ENCODE data around the gene COLGALT1. TPM values are rescaled to one million over a fixed set of nuclear protein-coding genes. Genes with fewer than 3 reads are reported as not detected.
A peak's percentile ranks its signal among the peaks of the same experiment; 100 is the strongest.

Gene COLGALT1
- total RNA-seq, 1 experiment from 2014 or later, result 79.1 TPM

DNA sequence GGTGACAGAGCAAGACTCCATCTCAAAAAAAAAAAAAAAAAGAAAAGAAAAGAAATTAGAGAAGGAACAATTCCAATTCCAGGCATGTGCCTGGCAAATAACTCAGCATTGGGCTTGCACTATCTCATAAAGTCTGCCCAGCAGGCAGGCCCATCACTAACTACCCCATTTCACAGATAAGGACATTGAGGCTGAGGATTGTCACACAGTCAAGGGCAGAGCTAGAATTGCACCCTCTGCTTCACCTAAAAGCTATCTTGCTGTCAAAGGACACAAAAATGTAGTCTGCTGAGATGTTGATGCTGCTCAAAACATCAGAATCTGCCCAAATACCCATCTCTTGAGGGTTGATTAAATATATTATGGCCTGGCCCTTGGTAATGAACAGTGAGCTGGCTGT, 20.7 kb upstream of the COLGALT1 start:
- Mint-ChIP-seq H3K27me3 (ENCODE audit: unreplicated experiment) (peaks cover 15% of the 10 kb centered on the region), H3K4me1 (ENCODE audit: low read depth, unreplicated experiment) (no peaks in the 10 kb centered on the region), H3K36me3 (ENCODE audit: insufficient read depth, unreplicated experiment) (peaks cover 6% of the 10 kb centered on the region), H3K9me3 (ENCODE audit: low read depth, unreplicated experiment) (no peaks in the 10 kb centered on the region), H3K27ac (ENCODE audit: unreplicated experiment) (no peak overlapping the region), H3K4me3 (ENCODE audit: low read depth, unreplicated experiment) (no peak overlapping the region)
- no peak for DNase-seq
- TF ChIP-seq, protein P1, sequence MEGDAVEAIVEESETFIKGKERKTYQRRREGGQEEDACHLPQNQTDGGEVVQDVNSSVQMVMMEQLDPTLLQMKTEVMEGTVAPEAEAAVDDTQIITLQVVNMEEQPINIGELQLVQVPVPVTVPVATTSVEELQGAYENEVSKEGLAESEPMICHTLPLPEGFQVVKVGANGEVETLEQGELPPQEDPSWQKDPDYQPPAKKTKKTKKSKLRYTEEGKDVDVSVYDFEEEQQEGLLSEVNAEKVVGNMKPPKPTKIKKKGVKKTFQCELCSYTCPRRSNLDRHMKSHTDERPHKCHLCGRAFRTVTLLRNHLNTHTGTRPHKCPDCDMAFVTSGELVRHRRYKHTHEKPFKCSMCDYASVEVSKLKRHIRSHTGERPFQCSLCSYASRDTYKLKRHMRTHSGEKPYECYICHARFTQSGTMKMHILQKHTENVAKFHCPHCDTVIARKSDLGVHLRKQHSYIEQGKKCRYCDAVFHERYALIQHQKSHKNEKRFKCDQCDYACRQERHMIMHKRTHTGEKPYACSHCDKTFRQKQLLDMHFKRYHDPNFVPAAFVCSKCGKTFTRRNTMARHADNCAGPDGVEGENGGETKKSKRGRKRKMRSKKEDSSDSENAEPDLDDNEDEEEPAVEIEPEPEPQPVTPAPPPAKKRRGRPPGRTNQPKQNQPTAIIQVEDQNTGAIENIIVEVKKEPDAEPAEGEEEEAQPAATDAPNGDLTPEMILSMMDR (IDR thresholded peaks at IDR 0.05; ENCODE audit: unreplicated experiment), result no peak
- no TSS peak for BruUV-seq (replicated peaks)
- CTCF ChIA-PET, result no interaction called here
- intact Hi-C loops (cut with micrococcal nuclease; ENCODE audit: unreplicated experiment), result no loop called here

DNA sequence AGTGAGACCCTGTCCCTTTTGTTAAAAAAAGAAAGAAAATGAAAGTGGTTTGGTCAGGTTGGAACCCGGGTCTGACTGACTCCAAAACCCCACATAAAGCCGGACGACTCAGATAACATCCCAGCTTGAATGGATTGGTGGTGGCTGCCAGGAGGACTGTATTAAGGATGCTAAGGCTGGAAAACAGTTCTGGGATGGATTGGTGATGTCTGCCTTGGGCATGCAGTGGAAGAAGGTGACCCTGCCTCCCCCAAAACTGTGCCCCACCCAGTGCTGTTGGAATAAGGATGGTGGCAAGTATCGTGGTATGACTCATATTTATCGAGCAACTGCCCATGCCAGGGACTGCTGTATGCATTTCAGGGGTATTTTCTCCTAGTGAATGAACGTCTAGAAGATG, 18.5 kb upstream of the COLGALT1 start:
- H3K27me3 Mint-ChIP-seq (ENCODE audit: unreplicated experiment), result peaks cover 17% of the 10 kb centered on the region
- TF ChIP-seq, protein P1 (IDR thresholded peaks at IDR 0.05; ENCODE audit: unreplicated experiment), result no peak
- no peak overlapping the region for H3K27ac Mint-ChIP-seq (ENCODE audit: unreplicated experiment)
- DNase-seq, result no peak
- H3K4me1 Mint-ChIP-seq (ENCODE audit: low read depth, unreplicated experiment), result no peaks in the 10 kb centered on the region
- intact Hi-C loops (cut with micrococcal nuclease; ENCODE audit: unreplicated experiment), result no loop called here
- H3K4me3 Mint-ChIP-seq (ENCODE audit: low read depth, unreplicated experiment), result no peak overlapping the region
- peaks cover 6% of the 10 kb centered on the region for H3K36me3 Mint-ChIP-seq (ENCODE audit: insufficient read depth, unreplicated experiment)
- CTCF ChIA-PET, result interaction anchor here (0.6 kb wide), 1 partner anchor 230 kb away, joined by 3 read pairs; no protein-coding TSS in a partner anchor
- no TSS peak for BruUV-seq (replicated peaks)
- no peaks in the 10 kb centered on the region for H3K9me3 Mint-ChIP-seq (ENCODE audit: low read depth, unreplicated experiment)

DNA sequence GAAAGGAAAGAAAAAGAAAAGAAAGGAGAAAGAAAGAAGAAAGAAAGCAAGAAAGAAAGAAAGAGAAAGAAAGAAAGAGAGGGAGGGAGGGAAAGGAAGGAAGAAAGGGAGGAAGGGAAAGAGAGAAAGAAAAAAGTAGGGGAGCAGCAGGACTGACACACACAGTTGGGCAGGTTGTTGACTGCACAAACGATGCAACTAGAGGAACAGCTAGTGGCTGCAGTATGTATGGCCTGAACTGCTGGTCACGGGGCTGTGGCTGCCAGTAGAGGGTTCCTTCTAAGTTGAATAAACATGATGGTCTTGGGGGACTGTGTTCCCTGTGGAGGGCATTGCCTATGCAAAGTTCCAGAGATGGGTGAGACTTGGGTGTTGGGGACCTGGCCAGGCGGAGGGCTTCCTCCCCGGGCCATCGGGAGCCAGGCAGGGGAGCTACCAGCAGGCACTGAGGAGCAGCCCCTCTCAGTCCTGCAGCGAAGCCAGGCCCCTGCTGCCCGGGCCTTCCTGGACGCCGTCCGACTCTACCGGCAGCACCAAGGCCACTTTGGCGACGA, 16.7 kb upstream of the COLGALT1 start:
- no TSS peak for BruUV-seq (replicated peaks)
- Mint-ChIP-seq H3K27me3 (ENCODE audit: unreplicated experiment) (peaks cover 32% of the 10 kb centered on the region), H3K36me3 (ENCODE audit: insufficient read depth, unreplicated experiment) (peaks cover 6% of the 10 kb centered on the region), H3K9me3 (ENCODE audit: low read depth, unreplicated experiment) (no peaks in the 10 kb centered on the region), H3K4me1 (ENCODE audit: low read depth, unreplicated experiment) (no peaks in the 10 kb centered on the region), H3K4me3 (ENCODE audit: low read depth, unreplicated experiment) (peak overlapping the region; percentile 71), H3K27ac (ENCODE audit: unreplicated experiment) (no peak overlapping the region)
- TF ChIP-seq, protein P1 (IDR thresholded peaks at IDR 0.05; ENCODE audit: unreplicated experiment), result no peak
- intact Hi-C loops (cut with micrococcal nuclease; ENCODE audit: unreplicated experiment), result no loop called here
- CTCF ChIA-PET, result no interaction called here
- no peak for DNase-seq

DNA sequence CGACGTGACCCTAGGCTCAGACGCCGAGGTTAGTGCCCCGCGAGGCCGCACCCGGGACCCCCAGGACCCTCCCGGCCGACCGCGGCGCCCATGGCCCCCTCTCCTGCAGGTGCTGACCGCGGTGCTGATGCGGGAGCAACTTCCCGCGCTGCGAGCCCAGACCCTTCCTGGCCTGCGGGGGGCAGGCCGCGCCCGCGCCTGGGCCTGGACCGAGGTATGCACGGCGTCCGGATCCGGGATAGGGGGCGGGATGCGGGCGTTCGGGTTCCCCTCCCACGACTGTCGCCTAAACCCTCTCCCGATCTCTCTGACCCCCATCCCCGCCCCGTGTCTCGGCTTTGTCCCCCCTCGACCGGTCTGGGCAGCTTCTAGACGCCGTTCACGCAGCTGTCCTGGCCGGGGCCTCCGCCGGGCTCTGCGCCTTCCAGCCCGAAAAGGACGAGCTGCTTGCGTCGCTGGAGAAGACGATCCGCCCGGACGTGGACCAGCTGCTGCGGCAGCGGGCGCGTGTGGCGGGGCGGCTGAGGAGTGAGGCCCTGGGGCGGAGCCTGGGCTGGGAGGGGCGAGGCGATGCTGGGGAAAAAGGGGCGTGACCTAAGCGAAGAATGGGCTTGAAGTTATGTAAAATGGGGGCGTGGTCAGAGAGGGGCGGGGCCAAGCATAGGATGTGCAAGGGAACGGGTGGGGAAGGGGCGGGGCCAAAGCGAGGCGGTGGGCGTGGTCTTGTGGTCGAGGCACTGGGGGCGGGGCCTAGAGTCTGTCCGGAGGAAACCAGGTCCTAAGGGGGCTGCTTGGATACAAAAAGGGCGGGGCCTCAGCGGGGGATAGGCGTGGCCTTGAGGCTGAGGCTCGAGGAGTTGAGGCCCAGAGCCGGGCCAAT, 16.0 kb upstream of the COLGALT1 start:
- TF ChIP-seq, protein P1 (IDR thresholded peaks at IDR 0.05; ENCODE audit: unreplicated experiment), result no peak
- Mint-ChIP-seq H3K27me3 (ENCODE audit: unreplicated experiment) (peaks cover 32% of the 10 kb centered on the region), H3K4me1 (ENCODE audit: low read depth, unreplicated experiment) (no peaks in the 10 kb centered on the region), H3K4me3 (ENCODE audit: low read depth, unreplicated experiment) (peak overlapping the region; percentile 71), H3K27ac (ENCODE audit: unreplicated experiment) (no peak overlapping the region), H3K9me3 (ENCODE audit: low read depth, unreplicated experiment) (no peaks in the 10 kb centered on the region), H3K36me3 (ENCODE audit: insufficient read depth, unreplicated experiment) (peaks cover 6% of the 10 kb centered on the region)
- intact Hi-C loops (cut with micrococcal nuclease; ENCODE audit: unreplicated experiment), result no loop called here
- no TSS peak for BruUV-seq (replicated peaks)
- CTCF ChIA-PET, result no interaction called here
- DNase-seq, result peak; percentile 87

Measured in Calu3 (cell line).